B cell (primary cell): ENCODE measurements around the gene SELENOI. TPM values are rescaled to one million over a fixed set of nuclear protein-coding genes. Genes with fewer than 3 reads are reported as not detected.

ENCODE experiments used
- ATAC-seq: fragments of 200-7000 bp; cut with Tn5 transposase; one replicate; pipeline ENCODE4 v1.10.0; 2021; ENCODE audit warnings: low read depth, mild to moderate bottlenecking, moderate number of reproducible peaks, moderate library complexity
- CTCF ChIA-PET: fragments of 350-600 bp; sonication (Branson Sonifier 250); formaldehyde crosslinking; loops from one replicate; lab custom pipeline; 2021; ENCODE audit warnings: antibody characterized with exemption, inconsistent platforms; lab: Charles Lee
- POLR2A ChIA-PET: fragments of 350-600 bp; sonication (Branson Sonifier 250); formaldehyde crosslinking; loops from one replicate; lab custom pipeline; 2021; ENCODE audit warnings: antibody characterized with exemption; lab: Charles Lee
- DNase-seq: peaks from one replicate; pipeline ENCODE4 v3.0.0; 2013
- H2AFZ ChIP-seq: 2 replicates; pipeline ENCODE4 v1.6.1; 2012; ENCODE audit warnings: mild to moderate bottlenecking, low read depth, low read length; ENCODE audit not compliant: insufficient read depth, poor library complexity, severe bottlenecking
- H3K27ac ChIP-seq, 2 donors: 1 replicate in 1 of 2; 2 replicates in 1 of 2; pipeline ENCODE4 v1.5.1; 2012 to 2013; ENCODE audit warnings: low read length in 2 of 2, mild to moderate bottlenecking in 2 of 2, moderate library complexity in 1 of 2
- H3K27me3 ChIP-seq, 4 experiments: fragments of 200-600 bp in 1 of 4; sonication (generic) in 1 of 4; replicated peaks in 1 of 4; 1 replicate in 2 of 4; 2 replicates in 2 of 4; pipeline versions ENCODE4 v1.6.1 to v1.7.0; 2013 to 2016; ENCODE audit warnings: low read length in 3 of 4, mild to moderate bottlenecking in 2 of 4, mixed read lengths in 1 of 4, moderate library complexity in 1 of 4; ENCODE audit not compliant: insufficient read depth in 4 of 4, control insufficient read depth in 3 of 4; ENCODE audit errors: control extremely low read depth in 1 of 4
- H3K36me3 ChIP-seq, 2 experiments: replicated peaks in 1 of 2; 1 replicate in 1 of 2; 2 replicates in 1 of 2; pipeline versions ENCODE4 v1.6.1 to v1.7.1; 2013; ENCODE audit warnings: low read length in 1 of 2; ENCODE audit not compliant: insufficient read depth in 2 of 2, control insufficient read depth in 1 of 2; ENCODE audit errors: control extremely low read depth in 1 of 2, extremely low read depth in 1 of 2
- H3K4me1 ChIP-seq, 2 donors: fragments of 200-600 bp in 1 of 2; sonication (generic) in 1 of 2; 1 replicate in 1 of 2; 2 replicates in 1 of 2; pipeline versions ENCODE4 v1.5.1 to v1.6.1; 2013 to 2017; ENCODE audit warnings: low read length in 2 of 2; ENCODE audit not compliant: control insufficient read depth in 2 of 2, insufficient read depth in 2 of 2
- H3K4me2 ChIP-seq: replicated peaks from 2 replicates; pipeline ENCODE3; 2012; ENCODE audit warnings: mild to moderate bottlenecking, low read depth, low read length; ENCODE audit not compliant: poor library complexity, severe bottlenecking
- H3K4me3 ChIP-seq, 5 experiments: fragments of 200-600 bp in 1 of 5; sonication (generic) in 1 of 5; 1 replicate in 3 of 5; 2 replicates in 2 of 5; pipeline versions ENCODE4 v1.5.1 to v1.7.0; 2011 to 2016; ENCODE audit warnings: low read length in 4 of 5, mild to moderate bottlenecking in 4 of 5, low read depth in 2 of 5, control low read depth in 1 of 5, moderate library complexity in 1 of 5; ENCODE audit not compliant: insufficient read depth in 1 of 5; ENCODE audit errors: control extremely low read depth in 1 of 5, extremely low read depth in 1 of 5
- H3K79me2 ChIP-seq: fragments of 200-600 bp; sonication (generic); one replicate; pipeline ENCODE4 v1.6.0; 2016; ENCODE audit warnings: low read length; ENCODE audit not compliant: control insufficient read depth, insufficient read depth
- H3K9ac ChIP-seq: fragments of 200-600 bp; sonication (generic); 2 replicates; pipeline ENCODE4 v1.6.1; 2017; ENCODE audit warnings: mild to moderate bottlenecking, low read length, moderate library complexity
- H3K9me3 ChIP-seq, 3 donors: one replicate each; pipeline versions ENCODE4 v1.6.1 to v1.7.1; 2013; ENCODE audit warnings: low read length in 2 of 3; ENCODE audit not compliant: control insufficient read depth in 2 of 3, insufficient read depth in 1 of 3; ENCODE audit errors: control extremely low read depth in 1 of 3
- H4K20me1 ChIP-seq: 2 replicates; pipeline ENCODE4 v1.6.0; 2012; ENCODE audit warnings: mild to moderate bottlenecking, low read length; ENCODE audit not compliant: insufficient read depth, control insufficient read depth, poor library complexity, severe bottlenecking
- H3K27ac Mint-ChIP-seq: one replicate; pipeline ENCODE4 v1.8.0; 2021; ENCODE audit warnings: mixed read lengths
- H3K27me3 Mint-ChIP-seq: one replicate; pipeline ENCODE4 v1.8.0; 2021; ENCODE audit warnings: mixed read lengths
- H3K4me1 Mint-ChIP-seq: one replicate; pipeline ENCODE4 v1.8.0; 2021; ENCODE audit warnings: mixed read lengths
- H3K4me3 Mint-ChIP-seq: one replicate; pipeline ENCODE4 v1.8.0; 2021; ENCODE audit warnings: mixed read lengths
- H3K9me3 Mint-ChIP-seq: one replicate; pipeline ENCODE4 v1.8.0; 2022; ENCODE audit warnings: mixed read lengths; ENCODE audit not compliant: insufficient read depth
- EZH2 ChIP-seq: IDR thresholded peaks from 2 replicates; pipeline ENCODE4 v1.6.1; 2012; ENCODE audit warnings: borderline replicate concordance, low read depth, mild to moderate bottlenecking, moderate library complexity, low read length; ENCODE audit not compliant: insufficient read depth, poor library complexity, severe bottlenecking
- WGBS: methylation state at CpG from one replicate; pipeline ENCODE4 v1.1.5; 2013; ENCODE audit warnings: missing lambda C conversion rate; ENCODE audit not compliant: insufficient coverage; 5-methylcytosine and 5-hydroxymethylcytosine counted together
- intact Hi-C: fragments of 100-400 bp; cut with micrococcal nuclease; formaldehyde crosslinking; loops from one replicate; pipeline ENCODE4 v1.10.0; 2022
- polyA plus RNA-seq: library from polyadenylated mRNA; depleted of rRNA; stranded (reverse); fragments of >200 nt; gene quantifications from 2 replicates; pipeline ENCODE4 v1.2.3, GENCODE V29; 2012
- total RNA-seq, 2 donors: library from RNA; stranded (reverse); fragments of 120-200 nt in 1 of 2; gene quantifications; 1 replicate in 1 of 2; 2 replicates in 1 of 2; pipeline versions ENCODE4 v1.2.3 to v1.2.4, GENCODE V29; 2013 to 2022
- TF ChIP-seq, protein P1 (sequence below): fragments of 200-600 bp; IDR thresholded peaks from one replicate; pipeline ENCODE4 v1.8.0; 2022; ENCODE audit warnings: antibody characterized with exemption, mild to moderate bottlenecking

SELENOI gene
- total and polyA plus RNA-seq, 2 donors (not counting 1 experiment from before 2014, with no cell fraction given): 3.4 to 20.1 TPM

DNA sequence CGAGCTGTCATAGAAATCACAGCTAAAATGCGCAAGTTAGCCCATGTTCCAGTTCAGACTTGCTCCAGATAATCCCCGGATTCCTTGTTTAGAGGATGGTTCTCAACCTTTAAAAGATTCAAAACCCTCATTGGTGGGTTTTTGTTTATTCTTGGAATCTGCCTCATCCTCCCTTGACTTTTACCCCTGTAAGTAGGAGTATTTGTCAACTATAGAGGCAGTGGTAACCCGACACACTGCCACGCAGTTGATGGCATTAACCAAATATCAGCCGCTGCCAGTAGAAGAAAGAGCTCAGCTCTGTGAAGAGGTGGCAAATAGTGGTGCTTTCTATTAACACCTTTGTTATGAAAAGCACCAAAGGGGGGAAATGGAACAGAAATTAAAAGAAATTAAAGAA is 40.4 kb upstream of the SELENOI start:
- WGBS: 93% methylated on average over 2 of the region's 6 CpGs
- Histone ChIP-seq H3K27ac (no peak overlapping the region), H2AFZ (no peak overlapping the region), H3K9ac (no peak overlapping the region), H3K4me1 (peaks cover 2 to 3% of the 10 kb centered on the region in 2 donors), H4K20me1 (no peaks in the 10 kb centered on the region), H3K9me3 (no peaks in the 10 kb centered on the region), H3K36me3 (peaks cover 0 to 6% of the 10 kb centered on the region in 2 experiments), H3K27me3 (no peaks in the 10 kb centered on the region), H3K4me2 (no peak overlapping the region), H3K79me2 (peaks cover 7% of the 10 kb centered on the region), H3K4me3 (no peak overlapping the region)
- no peak for TF ChIP-seq EZH2
- TF ChIP-seq, protein P1, sequence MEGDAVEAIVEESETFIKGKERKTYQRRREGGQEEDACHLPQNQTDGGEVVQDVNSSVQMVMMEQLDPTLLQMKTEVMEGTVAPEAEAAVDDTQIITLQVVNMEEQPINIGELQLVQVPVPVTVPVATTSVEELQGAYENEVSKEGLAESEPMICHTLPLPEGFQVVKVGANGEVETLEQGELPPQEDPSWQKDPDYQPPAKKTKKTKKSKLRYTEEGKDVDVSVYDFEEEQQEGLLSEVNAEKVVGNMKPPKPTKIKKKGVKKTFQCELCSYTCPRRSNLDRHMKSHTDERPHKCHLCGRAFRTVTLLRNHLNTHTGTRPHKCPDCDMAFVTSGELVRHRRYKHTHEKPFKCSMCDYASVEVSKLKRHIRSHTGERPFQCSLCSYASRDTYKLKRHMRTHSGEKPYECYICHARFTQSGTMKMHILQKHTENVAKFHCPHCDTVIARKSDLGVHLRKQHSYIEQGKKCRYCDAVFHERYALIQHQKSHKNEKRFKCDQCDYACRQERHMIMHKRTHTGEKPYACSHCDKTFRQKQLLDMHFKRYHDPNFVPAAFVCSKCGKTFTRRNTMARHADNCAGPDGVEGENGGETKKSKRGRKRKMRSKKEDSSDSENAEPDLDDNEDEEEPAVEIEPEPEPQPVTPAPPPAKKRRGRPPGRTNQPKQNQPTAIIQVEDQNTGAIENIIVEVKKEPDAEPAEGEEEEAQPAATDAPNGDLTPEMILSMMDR: no peak
- no peaks in the 10 kb centered on the region for H3K27me3 Mint-ChIP-seq
- no peak for DNase-seq
- no peak for ATAC-seq
- no peak overlapping the region for H3K4me3 Mint-ChIP-seq
- POLR2A ChIA-PET: no interaction called here
- CTCF ChIA-PET: interaction anchor here (0.7 kb wide), 1 partner anchor 223 kb away, joined by 3 read pairs; no protein-coding TSS in a partner anchor
- no peak overlapping the region for H3K27ac Mint-ChIP-seq
- H3K9me3 Mint-ChIP-seq: no peaks in the 10 kb centered on the region
- no peaks in the 10 kb centered on the region for H3K4me1 Mint-ChIP-seq
- intact Hi-C loops: no loop called here

DNA sequence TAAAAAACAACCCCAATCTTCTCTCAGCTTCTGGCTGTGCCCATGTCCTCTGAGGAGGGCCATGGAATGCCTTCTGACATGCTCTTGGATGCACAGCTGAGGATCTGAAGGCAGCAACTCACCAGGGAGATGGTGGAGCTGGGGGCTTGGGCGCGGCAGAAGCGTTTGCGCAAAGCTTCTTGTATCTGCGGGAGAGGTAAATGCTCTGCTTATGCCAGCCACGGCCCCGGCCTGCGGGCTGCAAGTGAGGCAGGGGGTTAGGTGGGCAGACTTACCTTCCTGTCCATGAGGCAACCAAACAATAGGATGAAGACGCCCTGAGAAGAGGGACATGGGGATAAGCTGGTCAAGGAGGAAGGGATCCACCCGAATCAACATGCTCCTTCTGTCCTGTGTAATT is 36.0 kb upstream of the SELENOI start:
- H3K27ac Mint-ChIP-seq: no peak overlapping the region
- no peaks in the 10 kb centered on the region for H3K4me1 Mint-ChIP-seq
- ATAC-seq: no peak
- Histone ChIP-seq H2AFZ (no peak overlapping the region), H3K9me3 (no peaks in the 10 kb centered on the region), H3K9ac (no peak overlapping the region), H3K79me2 (no peaks in the 10 kb centered on the region), H3K27ac (no peak overlapping the region), H3K36me3 (no peaks in the 10 kb centered on the region), H3K4me3 (no peak overlapping the region), H3K27me3 (no peaks in the 10 kb centered on the region), H4K20me1 (no peaks in the 10 kb centered on the region), H3K4me2 (no peak overlapping the region), H3K4me1 (no peaks in the 10 kb centered on the region)
- no peak overlapping the region for H3K4me3 Mint-ChIP-seq
- no peaks in the 10 kb centered on the region for H3K27me3 Mint-ChIP-seq
- DNase-seq: no peak
- no peaks in the 10 kb centered on the region for H3K9me3 Mint-ChIP-seq
- POLR2A ChIA-PET: no interaction called here
- intact Hi-C loops: no loop called here
- TF ChIP-seq EZH2: no peak
- TF ChIP-seq, protein P1: no peak
- CTCF ChIA-PET: no interaction called here
- WGBS: 92% methylated on average over 8 of the region's 10 CpGs
